GM23338 (cell line): Measurements from ENCODE around the gene TPP1. TPM values are rescaled to one million over a fixed set of nuclear protein-coding genes. Genes with fewer than 3 reads are reported as not detected.

Experiments
- ATAC-seq: fragments of 200-7000 bp; cut with Tn5 transposase; 3 replicates; pipeline ENCODE4 v1.9.1; 2020
- DNase-seq: peaks from one replicate; pipeline ENCODE4 v3.0.0-alpha.2; 2015; ENCODE audit warnings: low spot score
- H2AFZ ChIP-seq: fragments of 200-600 bp; sonication (generic); 2 replicates; pipeline ENCODE4 v1.8.0; 2016; ENCODE audit warnings: antibody characterized with exemption, mild to moderate bottlenecking, moderate library complexity
- H3F3A ChIP-seq: fragments of 200-600 bp; sonication (generic); replicated peaks from 2 replicates; pipeline ENCODE4 v1.8.0; 2017; ENCODE audit warnings: antibody characterized with exemption, mixed run types, low read depth
- H3K27ac ChIP-seq: fragments of 200-600 bp; sonication (generic); 2 replicates; pipeline ENCODE4 v1.6.1; 2016; ENCODE audit warnings: low read depth
- H3K27me3 ChIP-seq: fragments of 200-600 bp; sonication (generic); 2 replicates; pipeline ENCODE4 v1.8.0; 2016; ENCODE audit warnings: mild to moderate bottlenecking, mixed run types, moderate library complexity; ENCODE audit not compliant: insufficient read depth
- H3K36me3 ChIP-seq: fragments of 200-600 bp; sonication (generic); 2 replicates; pipeline ENCODE4 v1.8.0; 2016; ENCODE audit warnings: mild to moderate bottlenecking; ENCODE audit not compliant: insufficient read depth
- H3K4me1 ChIP-seq: fragments of 200-600 bp; sonication (generic); 2 replicates; pipeline ENCODE4 v1.8.0; 2016; ENCODE audit warnings: mild to moderate bottlenecking, moderate library complexity; ENCODE audit not compliant: insufficient read depth
- H3K4me2 ChIP-seq: fragments of 200-600 bp; sonication (generic); 2 replicates; pipeline ENCODE4 v1.7.1; 2017; ENCODE audit warnings: mixed run types
- H3K4me3 ChIP-seq: fragments of 200-600 bp; sonication (generic); 2 replicates; pipeline ENCODE4 v1.6.1; 2016; ENCODE audit warnings: mixed run types
- H3K79me2 ChIP-seq: fragments of 200-600 bp; sonication (generic); replicated peaks from 2 replicates; pipeline ENCODE4 v1.8.0; 2017; ENCODE audit warnings: mild to moderate bottlenecking; ENCODE audit not compliant: insufficient read depth
- H3K9me2 ChIP-seq: fragments of 200-600 bp; sonication (generic); 2 replicates; pipeline ENCODE4 v1.8.0; 2017; ENCODE audit not compliant: insufficient read depth
- H4K20me1 ChIP-seq: fragments of 200-600 bp; sonication (generic); replicated peaks from 2 replicates; pipeline ENCODE4 v1.8.0; 2017; ENCODE audit warnings: mild to moderate bottlenecking; ENCODE audit not compliant: insufficient read depth
- H3K27ac Mint-ChIP-seq: 2 replicates; pipeline ENCODE4 v1.8.0; 2020; ENCODE audit warnings: inconsistent platforms, mild to moderate bottlenecking, moderate library complexity, mixed read lengths
- H3K27me3 Mint-ChIP-seq: 3 replicates; pipeline ENCODE4 v1.8.0; 2022; ENCODE audit warnings: low read depth, mild to moderate bottlenecking, moderate library complexity, mixed read lengths, inconsistent platforms; ENCODE audit not compliant: insufficient read depth, poor library complexity
- H3K36me3 Mint-ChIP-seq: 3 replicates; pipeline ENCODE4 v1.8.0; 2021; ENCODE audit warnings: low read depth, mild to moderate bottlenecking, inconsistent platforms, moderate library complexity, mixed read lengths
- H3K4me1 Mint-ChIP-seq: 3 replicates; pipeline ENCODE4 v1.8.0; 2020; ENCODE audit warnings: mild to moderate bottlenecking, inconsistent platforms, mixed read lengths
- H3K4me3 Mint-ChIP-seq: 3 replicates; pipeline ENCODE4 v1.8.0; 2021; ENCODE audit warnings: moderate library complexity, mild to moderate bottlenecking, inconsistent platforms, mixed read lengths
- H3K9me3 Mint-ChIP-seq: 3 replicates; pipeline ENCODE4 v1.8.0; 2020; ENCODE audit warnings: moderate library complexity, mild to moderate bottlenecking, inconsistent platforms, mixed read lengths
- EZH2phosphoT487 ChIP-seq: fragments of 200-600 bp; sonication (generic); IDR thresholded peaks from one replicate; pipeline ENCODE4 v1.8.1; 2018; ENCODE audit warnings: antibody characterized with exemption; ENCODE audit not compliant: unreplicated experiment
- JUNB ChIP-seq: IDR thresholded peaks from one replicate; pipeline ENCODE4 v1.6.1; 2016; ENCODE audit warnings: antibody characterized with exemption; ENCODE audit not compliant: unreplicated experiment
- NANOG ChIP-seq: IDR thresholded peaks from 2 replicates; pipeline ENCODE4 v1.6.1; 2016; ENCODE audit warnings: antibody characterized with exemption, borderline replicate concordance
- STAT1 ChIP-seq: IDR thresholded peaks from one replicate; pipeline ENCODE4 v1.6.1; 2016; ENCODE audit warnings: antibody characterized with exemption; ENCODE audit not compliant: unreplicated experiment
- ZNF114 ChIP-seq: fragments of 250-450 bp; sonication (Bioruptor Pico); IDR thresholded peaks from 2 replicates; pipeline ENCODE4 v1.5.0; 2020; ENCODE audit warnings: mild to moderate bottlenecking, moderate library complexity
- ZNF331 ChIP-seq: fragments of 250-450 bp; sonication (Bioruptor Pico); IDR thresholded peaks from 2 replicates; pipeline ENCODE4 v1.5.0; 2020; ENCODE audit warnings: low read depth, mild to moderate bottlenecking, moderate library complexity
- polyA plus RNA-seq: library from polyadenylated mRNA; unstranded; fragments of >200 nt; fragmentation: Nextera tagmentation; extraction: Ambion mirVana; gene quantifications from 2 replicates; pipeline ENCODE4 v1.2.1, GENCODE V29; 2016
- total RNA-seq: library from RNA; depleted of rRNA; stranded (reverse); fragments of >200 nt; shearing (Covaris generic); gene quantifications from 2 replicates; pipeline ENCODE4 v1.2.3, GENCODE V29; 2014
- TF ChIP-seq, protein P1 (sequence below): fragments of 250-450 bp; sonication (Bioruptor Pico); IDR thresholded peaks from 2 replicates; pipeline ENCODE4 v1.5.0; 2020; ENCODE audit warnings: mild to moderate bottlenecking, moderate library complexity
- TF ChIP-seq, protein P2 (sequence below): IDR thresholded peaks from one replicate; pipeline ENCODE4 v1.6.1; 2018; ENCODE audit warnings: antibody characterized with exemption; ENCODE audit not compliant: unreplicated experiment

The TPP1 gene
- total and polyA plus RNA-seq, 2 experiments from 2014 or later = 21.7 to 49.7 TPM

DNA sequence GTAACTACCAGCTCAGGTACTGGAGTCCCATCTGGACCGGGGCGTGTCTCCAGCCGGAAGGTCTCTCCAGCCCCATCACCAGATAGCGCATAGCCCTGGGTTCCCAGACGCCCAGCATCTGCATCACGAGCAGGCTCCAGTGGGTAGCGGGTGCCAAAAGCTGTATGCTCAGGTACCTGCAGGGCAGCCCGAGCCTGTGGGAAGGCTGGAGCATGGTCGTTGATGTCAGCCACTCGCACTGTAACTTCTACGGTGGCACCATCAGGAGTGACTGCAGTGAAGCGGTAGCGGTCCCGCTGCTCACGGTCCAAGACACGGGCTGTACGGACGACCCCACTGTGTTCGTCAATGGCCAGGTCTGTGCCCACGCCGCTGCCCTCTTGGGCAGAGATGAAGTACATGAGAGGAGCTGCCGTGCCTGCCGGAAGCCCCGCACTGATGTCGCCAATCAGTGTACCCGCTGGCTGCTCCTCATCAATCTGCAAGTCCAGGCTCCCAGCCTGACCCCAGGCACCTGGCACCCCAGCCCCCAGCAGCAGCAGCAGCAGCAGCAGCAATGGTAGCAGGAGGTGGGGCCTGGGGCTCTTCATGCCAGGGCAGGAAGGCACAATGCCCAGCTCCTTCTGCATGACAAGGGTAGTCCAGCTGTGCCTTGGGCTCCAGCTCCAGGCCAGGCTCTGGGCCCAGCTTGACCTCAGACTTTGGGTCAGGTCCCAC lies 21.9 kb upstream of the TPP1 start:
- Mint-ChIP-seq H3K4me1 (no peaks in the 10 kb centered on the region), H3K27ac (no peak overlapping the region), H3K9me3 (no peaks in the 10 kb centered on the region), H3K4me3 (no peak overlapping the region), H3K36me3 (no peaks in the 10 kb centered on the region), H3K27me3 (no peaks in the 10 kb centered on the region)
- Histone ChIP-seq H3K4me1 (no peaks in the 10 kb centered on the region), H3K9me2 (0 out of 2 replicates have a peak, but pooled peaks cover 7% of the 10 kb centered on the region), H4K20me1 (no peaks in the 10 kb centered on the region), H3K27me3 (no peaks in the 10 kb centered on the region), H3K79me2 (no peaks in the 10 kb centered on the region), H3K27ac (no peak overlapping the region), H3F3A (no peaks in the 10 kb centered on the region), H3K4me2 (no peak overlapping the region), H2AFZ (no peak overlapping the region), H3K36me3 (no peaks in the 10 kb centered on the region), H3K4me3 (no peak overlapping the region)
- DNase-seq (no peak), ATAC-seq (peak; percentile 37; the same call in 2 of the 3 replicates)
- TF ChIP-seq, protein P1, sequence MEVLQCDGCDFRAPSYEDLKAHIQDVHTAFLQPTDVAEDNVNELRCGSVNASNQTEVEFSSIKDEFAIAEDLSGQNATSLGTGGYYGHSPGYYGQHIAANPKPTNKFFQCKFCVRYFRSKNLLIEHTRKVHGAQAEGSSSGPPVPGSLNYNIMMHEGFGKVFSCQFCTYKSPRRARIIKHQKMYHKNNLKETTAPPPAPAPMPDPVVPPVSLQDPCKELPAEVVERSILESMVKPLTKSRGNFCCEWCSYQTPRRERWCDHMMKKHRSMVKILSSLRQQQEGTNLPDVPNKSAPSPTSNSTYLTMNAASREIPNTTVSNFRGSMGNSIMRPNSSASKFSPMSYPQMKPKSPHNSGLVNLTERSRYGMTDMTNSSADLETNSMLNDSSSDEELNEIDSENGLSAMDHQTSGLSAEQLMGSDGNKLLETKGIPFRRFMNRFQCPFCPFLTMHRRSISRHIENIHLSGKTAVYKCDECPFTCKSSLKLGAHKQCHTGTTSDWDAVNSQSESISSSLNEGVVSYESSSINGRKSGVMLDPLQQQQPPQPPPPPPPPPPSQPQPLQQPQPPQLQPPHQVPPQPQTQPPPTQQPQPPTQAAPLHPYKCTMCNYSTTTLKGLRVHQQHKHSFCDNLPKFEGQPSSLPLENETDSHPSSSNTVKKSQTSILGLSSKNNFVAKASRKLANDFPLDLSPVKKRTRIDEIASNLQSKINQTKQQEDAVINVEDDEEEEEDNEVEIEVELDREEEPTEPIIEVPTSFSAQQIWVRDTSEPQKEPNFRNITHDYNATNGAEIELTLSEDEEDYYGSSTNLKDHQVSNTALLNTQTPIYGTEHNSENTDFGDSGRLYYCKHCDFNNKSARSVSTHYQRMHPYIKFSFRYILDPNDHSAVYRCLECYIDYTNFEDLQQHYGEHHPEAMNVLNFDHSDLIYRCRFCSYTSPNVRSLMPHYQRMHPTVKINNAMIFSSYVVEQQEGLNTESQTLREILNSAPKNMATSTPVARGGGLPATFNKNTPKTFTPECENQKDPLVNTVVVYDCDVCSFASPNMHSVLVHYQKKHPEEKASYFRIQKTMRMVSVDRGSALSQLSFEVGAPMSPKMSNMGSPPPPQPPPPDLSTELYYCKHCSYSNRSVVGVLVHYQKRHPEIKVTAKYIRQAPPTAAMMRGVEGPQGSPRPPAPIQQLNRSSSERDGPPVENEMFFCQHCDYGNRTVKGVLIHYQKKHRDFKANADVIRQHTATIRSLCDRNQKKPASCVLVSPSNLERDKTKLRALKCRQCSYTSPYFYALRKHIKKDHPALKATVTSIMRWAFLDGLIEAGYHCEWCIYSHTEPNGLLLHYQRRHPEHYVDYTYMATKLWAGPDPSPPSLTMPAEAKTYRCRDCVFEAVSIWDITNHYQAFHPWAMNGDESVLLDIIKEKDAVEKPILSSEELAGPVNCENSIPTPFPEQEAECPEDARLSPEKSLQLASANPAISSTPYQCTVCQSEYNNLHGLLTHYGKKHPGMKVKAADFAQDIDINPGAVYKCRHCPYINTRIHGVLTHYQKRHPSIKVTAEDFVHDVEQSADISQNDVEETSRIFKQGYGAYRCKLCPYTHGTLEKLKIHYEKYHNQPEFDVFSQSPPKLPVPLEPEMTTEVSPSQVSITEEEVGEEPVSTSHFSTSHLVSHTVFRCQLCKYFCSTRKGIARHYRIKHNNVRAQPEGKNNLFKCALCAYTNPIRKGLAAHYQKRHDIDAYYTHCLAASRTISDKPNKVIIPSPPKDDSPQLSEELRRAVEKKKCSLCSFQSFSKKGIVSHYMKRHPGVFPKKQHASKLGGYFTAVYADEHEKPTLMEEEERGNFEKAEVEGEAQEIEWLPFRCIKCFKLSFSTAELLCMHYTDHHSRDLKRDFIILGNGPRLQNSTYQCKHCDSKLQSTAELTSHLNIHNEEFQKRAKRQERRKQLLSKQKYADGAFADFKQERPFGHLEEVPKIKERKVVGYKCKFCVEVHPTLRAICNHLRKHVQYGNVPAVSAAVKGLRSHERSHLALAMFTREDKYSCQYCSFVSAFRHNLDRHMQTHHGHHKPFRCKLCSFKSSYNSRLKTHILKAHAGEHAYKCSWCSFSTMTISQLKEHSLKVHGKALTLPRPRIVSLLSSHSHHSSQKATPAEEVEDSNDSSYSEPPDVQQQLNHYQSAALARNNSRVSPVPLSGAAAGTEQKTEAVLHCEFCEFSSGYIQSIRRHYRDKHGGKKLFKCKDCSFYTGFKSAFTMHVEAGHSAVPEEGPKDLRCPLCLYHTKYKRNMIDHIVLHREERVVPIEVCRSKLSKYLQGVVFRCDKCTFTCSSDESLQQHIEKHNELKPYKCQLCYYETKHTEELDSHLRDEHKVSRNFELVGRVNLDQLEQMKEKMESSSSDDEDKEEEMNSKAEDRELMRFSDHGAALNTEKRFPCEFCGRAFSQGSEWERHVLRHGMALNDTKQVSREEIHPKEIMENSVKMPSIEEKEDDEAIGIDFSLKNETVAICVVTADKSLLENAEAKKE = no peak
- no peak for TF ChIP-seq JUNB
- no peak for TF ChIP-seq NANOG
- no peak for TF ChIP-seq ZNF114 (CRISPR knock-in tag)
- TF ChIP-seq STAT1 = no peak
- TF ChIP-seq EZH2phosphoT487 = no peak
- no peak for TF ChIP-seq ZNF331
- TF ChIP-seq, protein P2, sequence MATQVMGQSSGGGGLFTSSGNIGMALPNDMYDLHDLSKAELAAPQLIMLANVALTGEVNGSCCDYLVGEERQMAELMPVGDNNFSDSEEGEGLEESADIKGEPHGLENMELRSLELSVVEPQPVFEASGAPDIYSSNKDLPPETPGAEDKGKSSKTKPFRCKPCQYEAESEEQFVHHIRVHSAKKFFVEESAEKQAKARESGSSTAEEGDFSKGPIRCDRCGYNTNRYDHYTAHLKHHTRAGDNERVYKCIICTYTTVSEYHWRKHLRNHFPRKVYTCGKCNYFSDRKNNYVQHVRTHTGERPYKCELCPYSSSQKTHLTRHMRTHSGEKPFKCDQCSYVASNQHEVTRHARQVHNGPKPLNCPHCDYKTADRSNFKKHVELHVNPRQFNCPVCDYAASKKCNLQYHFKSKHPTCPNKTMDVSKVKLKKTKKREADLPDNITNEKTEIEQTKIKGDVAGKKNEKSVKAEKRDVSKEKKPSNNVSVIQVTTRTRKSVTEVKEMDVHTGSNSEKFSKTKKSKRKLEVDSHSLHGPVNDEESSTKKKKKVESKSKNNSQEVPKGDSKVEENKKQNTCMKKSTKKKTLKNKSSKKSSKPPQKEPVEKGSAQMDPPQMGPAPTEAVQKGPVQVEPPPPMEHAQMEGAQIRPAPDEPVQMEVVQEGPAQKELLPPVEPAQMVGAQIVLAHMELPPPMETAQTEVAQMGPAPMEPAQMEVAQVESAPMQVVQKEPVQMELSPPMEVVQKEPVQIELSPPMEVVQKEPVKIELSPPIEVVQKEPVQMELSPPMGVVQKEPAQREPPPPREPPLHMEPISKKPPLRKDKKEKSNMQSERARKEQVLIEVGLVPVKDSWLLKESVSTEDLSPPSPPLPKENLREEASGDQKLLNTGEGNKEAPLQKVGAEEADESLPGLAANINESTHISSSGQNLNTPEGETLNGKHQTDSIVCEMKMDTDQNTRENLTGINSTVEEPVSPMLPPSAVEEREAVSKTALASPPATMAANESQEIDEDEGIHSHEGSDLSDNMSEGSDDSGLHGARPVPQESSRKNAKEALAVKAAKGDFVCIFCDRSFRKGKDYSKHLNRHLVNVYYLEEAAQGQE = no peak
